8988T (cell line): ENCODE results near the gene TKT.

Experiments
- DNase-seq: peaks from one replicate; pipeline ENCODE4 v3.0.0; 2011

Gene TKT

GRCh38 chr3:53224026-53224425 lies 31.8 kb downstream of the TKT start:
- DNase-seq = peak; percentile 21

DNA sequence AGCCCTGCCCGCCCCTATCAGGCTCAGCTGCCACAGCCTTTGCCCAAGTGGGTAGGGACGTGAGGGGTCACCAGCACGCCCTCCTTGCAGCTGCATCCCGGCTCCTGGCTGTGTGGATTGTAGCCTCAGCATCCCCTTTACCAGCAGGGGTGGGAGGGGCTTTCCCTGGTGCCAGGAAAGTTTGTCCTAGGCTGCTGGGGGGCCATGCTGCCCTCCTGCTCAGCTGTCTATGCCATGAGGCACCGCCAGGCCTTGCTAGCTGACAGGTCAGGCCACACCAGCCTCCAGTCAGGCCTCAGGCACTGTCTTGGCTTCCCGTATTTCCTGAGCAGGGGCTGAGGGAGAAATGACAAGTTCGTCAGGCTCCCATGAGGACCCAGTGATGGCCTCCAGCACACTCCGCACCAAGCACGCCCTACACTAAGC lies 32.3 kb downstream of the TKT start:
- DNase-seq = peak; percentile 17

- DNase-seq = peak; percentile 13
Measured at GRCh38 chr3:53223025-53223424, 32.8 kb downstream of the TKT start.

GRCh38 chr3:53222183-53222901 lies 33.5 kb downstream of the TKT start:
- peak; percentile 17 for DNase-seq

DNA sequence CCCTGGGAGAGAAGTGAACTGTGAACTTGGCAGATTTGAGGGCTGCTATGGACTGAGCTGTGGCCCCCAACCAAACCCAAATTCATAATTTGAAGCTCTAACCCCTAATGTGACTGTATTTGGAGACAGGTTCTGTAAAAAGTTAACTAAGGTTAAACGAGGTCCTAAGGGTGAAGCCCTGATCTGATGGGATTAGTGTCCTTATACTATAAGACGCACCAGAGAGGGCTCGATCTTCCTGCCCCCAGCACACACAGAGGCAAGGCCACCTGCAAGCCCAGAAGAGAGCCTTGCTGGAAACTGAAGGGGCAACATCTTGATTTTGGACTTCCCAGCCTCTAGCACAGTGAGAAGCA lies 34.0 kb downstream of the TKT start:
- peak; percentile 13 for DNase-seq

GRCh38 chr3:53221345-53221744 lies 34.5 kb downstream of the TKT start:
- DNase-seq = no peak

- DNase-seq = peak; percentile 91
Measured at GRCh38 chr3:53219895-53220483, 35.8 kb downstream of the TKT start.

GRCh38 chr3:53218131-53218530 lies 37.7 kb downstream of the TKT start:
- no peak for DNase-seq

GRCh38 chr3:53217175-53217574 lies 38.6 kb downstream of the TKT start:
- DNase-seq = no peak

GRCh38 chr3:53216723-53217122 lies 39.1 kb downstream of the TKT start:
- DNase-seq = no peak

- DNase-seq = no peak
Measured at GRCh38 chr3:53215816-53216215, 40.0 kb downstream of the TKT start.

DNA sequence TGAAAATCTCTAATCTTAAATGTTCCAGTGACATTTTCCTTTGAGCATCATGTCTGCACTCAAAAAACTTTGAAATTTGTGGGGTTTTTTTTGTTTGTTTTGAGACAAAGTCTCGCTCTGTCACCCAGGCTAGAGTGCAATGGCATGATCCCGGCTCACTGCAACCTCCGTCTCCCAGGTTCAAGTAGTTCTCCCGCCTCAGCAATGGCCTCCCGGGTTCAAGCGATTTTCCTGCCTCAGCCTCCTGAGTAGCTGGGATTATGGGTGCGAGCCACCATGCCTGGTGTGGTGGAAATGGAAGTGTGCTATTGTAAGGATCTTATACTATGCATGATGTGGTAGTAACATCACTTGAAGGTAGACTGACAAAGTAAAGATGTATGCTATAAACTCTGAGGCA lies 42.5 kb downstream of the TKT start:
- no peak for DNase-seq

GRCh38 chr3:53211706-53212702 lies 43.8 kb downstream of the TKT start:
- no peak for DNase-seq

DNA sequence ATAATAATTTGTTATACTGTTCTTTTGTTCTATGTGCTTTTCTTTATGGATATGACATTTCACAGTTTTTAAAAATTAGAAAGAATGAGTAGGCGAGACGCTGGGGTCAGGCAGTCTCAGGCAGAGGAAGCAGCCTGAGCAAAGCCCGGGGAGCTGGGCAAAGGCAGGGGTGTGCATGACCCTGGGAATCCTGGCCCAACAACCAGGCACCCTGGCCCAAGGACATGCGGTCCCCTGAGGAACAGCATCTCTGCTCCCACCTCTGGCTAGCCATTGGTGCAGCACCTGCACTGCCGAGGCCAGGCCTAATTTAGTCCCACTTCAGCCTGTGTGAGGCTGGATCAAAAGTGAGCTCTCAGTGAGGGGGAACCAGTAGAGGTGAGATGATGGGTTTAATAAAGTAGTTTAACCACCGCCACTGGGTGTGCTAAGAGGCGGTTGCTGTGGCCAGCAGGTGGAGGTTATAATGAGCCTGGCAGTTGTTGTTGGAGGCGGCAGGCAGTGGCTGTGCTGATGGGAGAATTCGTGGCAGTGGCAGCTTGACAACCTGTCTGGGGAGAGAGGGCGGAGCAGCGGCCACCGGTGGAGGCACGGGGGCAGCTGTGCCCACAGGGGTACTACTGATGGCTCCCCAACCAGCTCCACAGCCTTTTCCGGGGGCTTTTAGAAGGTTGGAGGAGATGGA lies 53.3 kb downstream of the TKT start:
- no peak for DNase-seq

DNA sequence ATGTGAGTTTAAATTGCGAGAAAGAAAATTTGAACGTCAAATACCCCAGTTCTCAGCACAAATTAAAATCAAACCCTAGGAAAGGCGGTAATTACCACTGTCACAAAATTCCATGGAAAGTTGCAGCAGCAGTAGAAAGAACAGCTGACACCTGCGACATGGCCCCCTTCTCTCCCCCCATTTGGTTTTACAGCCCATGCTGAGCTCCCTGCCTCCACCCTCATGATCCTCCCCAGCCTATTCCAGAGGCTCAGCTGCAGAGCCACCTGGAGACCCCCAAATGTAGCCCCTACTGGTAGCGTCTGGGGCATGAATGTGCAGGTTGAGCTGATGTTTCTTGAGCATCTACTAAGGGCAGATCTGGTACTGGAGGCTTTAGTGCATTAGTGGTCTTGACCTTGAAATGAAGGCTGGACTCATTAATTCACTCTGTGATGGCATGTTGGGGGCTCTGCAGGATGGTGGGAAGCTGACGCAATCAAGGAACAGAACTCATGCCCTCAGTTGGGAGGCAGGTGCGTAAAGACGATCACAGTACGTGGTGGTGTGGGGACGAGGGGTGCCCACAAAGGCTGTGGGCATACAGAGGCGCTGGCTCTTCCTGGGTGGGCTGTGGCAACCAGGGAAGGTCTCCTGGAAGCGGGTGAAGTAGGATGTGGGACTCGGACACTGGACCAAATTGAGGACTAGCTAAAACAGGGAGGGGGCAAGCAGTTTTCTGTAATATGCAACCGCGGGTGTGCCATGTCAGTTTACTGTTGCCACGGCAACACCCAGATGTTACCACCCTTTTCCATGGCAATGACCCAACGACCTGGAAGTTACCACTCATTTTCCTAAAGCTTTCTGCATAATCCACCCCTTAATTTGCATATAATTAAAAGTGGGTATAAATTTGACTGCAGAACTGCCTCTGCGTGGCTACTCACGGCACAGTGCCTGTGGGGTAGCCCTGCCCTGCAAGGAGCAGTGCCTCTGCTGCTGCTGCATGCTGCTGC lies 55.0 kb downstream of the TKT start:
- no peak for DNase-seq

- no peak for DNase-seq
Measured at GRCh38 chr3:53199834-53200233, 56.0 kb downstream of the TKT start.

DNA sequence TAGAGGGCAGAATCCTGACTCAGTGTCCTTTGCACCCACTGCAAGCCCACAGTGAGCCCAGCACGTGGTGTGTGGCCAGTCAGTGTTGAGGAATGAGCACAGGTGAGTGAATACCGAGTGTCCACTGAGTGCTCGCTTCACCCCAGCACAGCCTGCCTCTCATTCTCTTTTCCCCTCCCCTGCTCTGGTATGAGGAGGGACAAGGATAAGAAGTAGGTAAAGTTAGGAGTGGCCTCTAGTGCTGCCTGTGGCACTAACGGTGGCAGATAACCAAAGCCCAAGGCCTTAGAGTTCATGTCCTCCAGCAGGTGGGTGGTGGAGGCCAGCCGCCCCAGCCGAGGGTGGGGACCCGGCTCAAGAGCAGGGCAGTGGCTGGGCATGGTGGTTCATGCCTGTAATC lies 56.8 kb downstream of the TKT start:
- no peak for DNase-seq

DNA sequence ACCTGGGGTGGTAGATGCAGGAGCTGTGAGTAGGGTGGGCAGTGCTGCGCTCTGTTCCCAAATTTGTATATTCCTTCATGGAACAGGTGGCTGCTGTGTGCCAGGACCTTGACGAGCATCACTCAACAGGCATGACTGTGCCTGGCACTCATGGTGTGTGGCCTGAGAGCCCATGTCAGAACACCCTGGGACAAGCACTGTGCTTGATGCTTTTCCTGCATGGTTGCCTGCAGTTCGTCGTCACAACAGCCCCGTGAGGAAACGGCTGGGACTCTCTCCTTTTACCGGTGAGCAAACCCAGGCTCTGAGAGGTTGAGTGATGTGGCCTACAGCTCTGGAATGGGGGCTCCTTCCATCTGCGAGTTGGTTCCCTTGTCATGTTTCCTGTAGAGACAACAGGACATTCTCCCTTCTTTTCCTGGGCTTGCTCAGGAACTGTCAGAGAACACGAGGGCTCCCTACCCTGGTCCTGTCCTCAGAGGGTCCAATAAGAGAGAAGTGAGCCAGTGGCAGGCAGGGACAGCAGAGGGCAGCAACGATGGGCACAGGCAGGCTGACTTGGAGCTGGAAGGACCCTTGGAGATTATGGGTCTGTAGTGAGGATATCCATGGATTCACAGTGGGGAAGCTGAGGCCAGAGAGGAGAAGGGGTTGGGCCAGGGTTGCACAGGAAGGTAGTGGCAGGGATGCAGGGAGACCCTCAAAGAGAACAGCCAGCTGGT lies 57.4 kb downstream of the TKT start:
- no peak for DNase-seq

- DNase-seq = no peak
Measured at GRCh38 chr3:53196575-53197407, 59.0 kb downstream of the TKT start.
